GM12874 (cell line): Measurements from ENCODE around the gene FGF9.

Experiments
- CTCF ChIP-seq: IDR thresholded peaks from 2 replicates; pipeline ENCODE4 v1.5.1; 2011; ENCODE audit warnings: low read depth, mild to moderate bottlenecking, control low read depth, low read length, moderate library complexity; ENCODE audit not compliant: insufficient read depth

FGF9 gene

GRCh38 chr13:21675095-21675991 lies 4.5 kb downstream of the FGF9 start:
- TF ChIP-seq CTCF: no peak

GRCh38 chr13:21676611-21677021 lies 5.7 kb downstream of the FGF9 start:
- TF ChIP-seq CTCF: no peak

GRCh38 chr13:21677075-21677623 lies 6.3 kb downstream of the FGF9 start:
- no peak for TF ChIP-seq CTCF

GRCh38 chr13:21683034-21683733 lies 12.3 kb downstream of the FGF9 start:
- no peak for TF ChIP-seq CTCF

- TF ChIP-seq CTCF: no peak
These were observed 13.7 kb downstream of the FGF9 start for GRCh38 chr13:21684576-21684975.

GRCh38 chr13:21685485-21686064 lies 14.7 kb downstream of the FGF9 start:
- TF ChIP-seq CTCF: no peak

GRCh38 chr13:21686751-21687391 lies 16.0 kb downstream of the FGF9 start:
- no peak for TF ChIP-seq CTCF
